WTC11 (cell line): ENCODE data around the gene PLCG1.

Experiments used
- CTCF ChIP-seq: fragments of 200-600 bp; IDR thresholded peaks from 2 replicates; pipeline ENCODE4 v1.8.0; 2022; ENCODE audit warnings: antibody characterized with exemption
- MYBL2 ChIP-seq: sonication (generic); formaldehyde crosslinking; IDR thresholded peaks from 2 replicates; pipeline ENCODE4 v1.8.1; 2023; ENCODE audit warnings: mild to moderate bottlenecking, moderate library complexity, missing genetic modification reagents

DNA sequence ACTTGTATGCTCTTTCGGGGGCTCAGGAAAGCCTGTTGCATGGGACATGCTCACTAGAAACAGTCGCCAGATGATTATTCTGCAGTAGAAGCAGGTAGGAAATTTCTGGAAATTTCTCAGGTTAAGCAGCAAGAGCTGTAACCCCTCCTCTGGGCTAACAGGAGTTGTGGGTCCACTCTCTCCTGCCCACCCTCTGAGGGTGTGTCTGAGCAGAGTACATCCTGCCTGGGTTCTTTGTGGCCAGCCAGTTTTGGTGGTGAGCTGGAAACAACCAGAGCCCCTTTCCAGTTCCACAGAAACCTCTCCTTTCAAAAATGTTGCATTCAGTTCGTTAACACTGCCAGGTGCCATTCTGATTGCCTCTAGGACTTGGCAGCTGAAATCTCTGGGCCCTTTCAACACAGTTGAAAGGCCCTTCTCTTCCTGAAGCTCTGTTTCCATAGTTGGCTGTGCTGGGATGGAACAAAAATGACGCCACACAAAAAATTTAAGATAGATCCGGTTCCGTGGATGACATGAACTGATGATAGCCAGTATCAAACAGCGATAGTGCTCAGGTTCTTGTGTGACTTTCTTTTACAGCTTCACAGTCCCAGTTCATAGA, 38.5 kb downstream of the PLCG1 start:
- TF ChIP-seq CTCF = no peak
- TF ChIP-seq MYBL2 (CRISPR knock-in tag) = no peak
